ENCODE measurements around the gene CST11. TPM values are rescaled to one million over a fixed set of nuclear protein-coding genes. Genes with fewer than 3 reads are reported as not detected.

CST11 gene
- total RNA-seq, 1 experiment from 2014 or later: not detected

- Mint-ChIP-seq H3K27ac (no peak overlapping the region), H3K4me1 (peaks cover 30% of the 10 kb centered on the region), H3K27me3 (ENCODE audit: low read depth) (peaks cover 30% of the 10 kb centered on the region), H3K4me3 (no peak overlapping the region), H3K36me3 (peaks cover 7% of the 10 kb centered on the region), H3K9me3 (peaks cover 12% of the 10 kb centered on the region)
- ChIA-PET POLR2A (no interaction called here), CTCF (no interaction called here)
- DNase-seq (ENCODE audit: low spot score) (no peak), ATAC-seq (peak; percentile 32; the same call in 1 of the 2 replicates)
- TF ChIP-seq USF1 (CRISPR knock-in tag; IDR thresholded peaks at IDR 0.05) (no peak), CTCF (IDR thresholded peaks at IDR 0.05) (no peak), TP53 (CRISPR knock-in tag; IDR thresholded peaks at IDR 0.05) (no peak), USF2 (CRISPR knock-in tag; IDR thresholded peaks at IDR 0.05) (no peak), MYBL2 (CRISPR knock-in tag; IDR thresholded peaks at IDR 0.05) (no peak), KAT7 (CRISPR knock-in tag; IDR thresholded peaks at IDR 0.05; ENCODE audit: borderline replicate concordance) (no peak), IRF2 (CRISPR knock-in tag; IDR thresholded peaks at IDR 0.05; ENCODE audit: borderline replicate concordance, low read depth) (no peak), ZNF416 (CRISPR knock-in tag; IDR thresholded peaks at IDR 0.05) (no peak), ZNF425 (CRISPR knock-in tag; conservative IDR thresholded peaks at IDR 0.05) (no peak), ESRRA (CRISPR knock-in tag; IDR thresholded peaks at IDR 0.05; ENCODE audit: borderline replicate concordance) (no peak), CBFB (CRISPR knock-in tag; IDR thresholded peaks at IDR 0.05; ENCODE audit: low read depth) (no peak), HMGXB4 (CRISPR knock-in tag; IDR thresholded peaks at IDR 0.05) (no peak), NFE2L1 (CRISPR knock-in tag; IDR thresholded peaks at IDR 0.05) (no peak), AFF4 (CRISPR knock-in tag; IDR thresholded peaks at IDR 0.05; ENCODE audit: borderline replicate concordance) (no peak), CREB1 (CRISPR knock-in tag; IDR thresholded peaks at IDR 0.05) (no peak)
These were observed 24.5 kb upstream of the CST11 start for GRCh38 chr20:23477223-23477622.
